ENCODE measurements around the gene BRINP3. TPM values are rescaled to one million over a fixed set of nuclear protein-coding genes. Genes with fewer than 3 reads are reported as not detected.

The BRINP3 gene
- total and polyA plus RNA-seq, 2 of the 13 experiments (the other 11 are each of a cell fraction or from before 2014, with no cell fraction given): not detected

- intact Hi-C loops (cut with micrococcal nuclease; ENCODE audit: unreplicated experiment): no loop called here
- TF ChIP-seq ARNTL (CRISPR knock-in tag; IDR thresholded peaks at IDR 0.05) (no peak), DPF2 (CRISPR knock-in tag; IDR thresholded peaks at IDR 0.05; ENCODE audit: borderline replicate concordance, low read depth) (no peak), KAT8 (CRISPR knock-in tag; IDR thresholded peaks at IDR 0.05) (no peak), KDM6A (CRISPR knock-in tag; IDR thresholded peaks at IDR 0.05; ENCODE audit: low read depth) (no peak), RFX5 (IDR thresholded peaks at IDR 0.05; ENCODE audit: low read depth, low read length) (no peak), NFKBIZ (CRISPR knock-in tag; IDR thresholded peaks at IDR 0.05) (no peak), ZNF343 (CRISPR knock-in tag; IDR thresholded peaks at IDR 0.05) (no peak), ZNF607 (CRISPR knock-in tag; IDR thresholded peaks at IDR 0.05; ENCODE audit: borderline replicate concordance) (no peak), FOXA3 (CRISPR knock-in tag; IDR thresholded peaks at IDR 0.05) (no peak)
- TF ChIP-seq, protein P1, sequence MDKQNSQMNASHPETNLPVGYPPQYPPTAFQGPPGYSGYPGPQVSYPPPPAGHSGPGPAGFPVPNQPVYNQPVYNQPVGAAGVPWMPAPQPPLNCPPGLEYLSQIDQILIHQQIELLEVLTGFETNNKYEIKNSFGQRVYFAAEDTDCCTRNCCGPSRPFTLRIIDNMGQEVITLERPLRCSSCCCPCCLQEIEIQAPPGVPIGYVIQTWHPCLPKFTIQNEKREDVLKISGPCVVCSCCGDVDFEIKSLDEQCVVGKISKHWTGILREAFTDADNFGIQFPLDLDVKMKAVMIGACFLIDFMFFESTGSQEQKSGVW (CRISPR knock-in tag; IDR thresholded peaks at IDR 0.05; ENCODE audit: borderline replicate concordance): no peak
- TF ChIP-seq, protein P2, sequence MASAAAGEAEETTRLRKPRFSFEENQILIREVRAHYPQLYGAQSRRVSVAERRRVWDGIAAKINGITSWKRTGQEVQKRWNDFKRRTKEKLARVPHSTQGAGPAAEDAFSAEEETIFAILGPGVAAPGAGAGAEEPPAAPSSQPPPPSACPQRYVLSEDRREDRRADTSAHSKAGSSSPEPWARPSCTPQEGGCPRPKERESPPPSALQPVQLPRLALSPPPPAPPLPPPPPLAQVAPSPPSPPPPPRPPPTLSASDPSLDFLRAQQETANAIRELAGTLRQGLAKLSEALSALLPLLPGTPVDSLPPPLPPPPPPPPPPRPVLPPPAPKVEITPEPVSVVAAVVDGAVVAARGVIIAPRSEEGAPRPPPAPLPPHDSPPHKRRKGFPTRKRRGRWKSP (CRISPR knock-in tag; IDR thresholded peaks at IDR 0.05): no peak
- ATAC-seq (no peak), DNase-seq (ENCODE audit: low spot score) (no peak), FAIRE-seq (no peak)
- no peaks in the 10 kb centered on the region for H3K9me3 ChIP-seq (ENCODE audit: low read length)
- no peaks in the 10 kb centered on the region for H4K20me1 ChIP-seq (ENCODE audit: insufficient read depth, low read length)
- in situ Hi-C loops (cut with HindIII; ENCODE audit: extremely low pct_ligation_motif_present, low pct_unique_long_range_greater_than_20kb): no loop called here
- WGBS (ENCODE audit: low lambda C conversion rate): 2% methylated on average over 2 of the region's 2 CpGs
- BruUV-seq (replicated peaks): no TSS peak
- H3K27ac ChIP-seq (ENCODE audit: extremely low read length, insufficient read depth, low read length): no peak overlapping the region
- no peaks in the 10 kb centered on the region for H3K27me3 ChIP-seq (ENCODE audit: control insufficient read depth in 1 of 2, insufficient read depth in 2 of 2, low read length in 2 of 2)
- H3K4me1 ChIP-seq (ENCODE audit: insufficient read depth, low read length): no peaks in the 10 kb centered on the region
- POLR2A ChIA-PET: no interaction called here
- H3K4me3 ChIP-seq (replicated peaks in 1 of 3; ENCODE audit: insufficient read depth in 1 of 3, low read depth in 2 of 3, low read length in 3 of 3): no peak overlapping the region
- H3K36me3 ChIP-seq (replicated peaks in 1 of 2; ENCODE audit: control insufficient read depth in 1 of 2, insufficient read depth in 2 of 2, low read length in 2 of 2): no peaks in the 10 kb centered on the region
- H3K4me2 ChIP-seq (ENCODE audit: low read depth, low read length): no peak overlapping the region
- no peak overlapping the region for H2AFZ ChIP-seq (ENCODE audit: low read length)
- H3K79me2 ChIP-seq (ENCODE audit: insufficient read depth, low read length): no peaks in the 10 kb centered on the region
- H3K9ac ChIP-seq (ENCODE audit: insufficient read depth, low read depth, low read length): no peak overlapping the region
- CTCF ChIA-PET (ENCODE audit: low intra/inter-chr PET ratio, low total read pairs): no interaction called here
These were observed 285.0 kb downstream of the BRINP3 start for GRCh38 chr1:190192627-190193026.
